Activated CD8-positive, alpha-beta memory T cell treated with anti-CD3 and anti-CD28 coated beads for 1 hour (primary cell): ENCODE results near the gene DVL1.
"Not testable (repeated sequence)": the region's sequence is repeated elsewhere in the genome, so short reads cannot be mapped to it uniquely, and the experiment has no call there.

Experiments used
- DNase-seq, 2 donors: peaks; one replicate each; pipeline ENCODE4 v3.0.0-alpha.2; 2020; ENCODE audit warnings: low read depth in 1 of 2; ENCODE audit errors: extremely low read depth in 1 of 2

The DVL1 gene

GRCh38 chr1:1328254-1328653 lies 21.0 kb downstream of the DVL1 start:
- no peak for DNase-seq

GRCh38 chr1:1327291-1327690 lies 21.9 kb downstream of the DVL1 start:
- DNase-seq, result no peak

GRCh38 chr1:1326075-1326605 lies 23.1 kb downstream of the DVL1 start:
- no peak for DNase-seq

GRCh38 chr1:1325288-1326074 lies 23.7 kb downstream of the DVL1 start:
- no peak for DNase-seq

GRCh38 chr1:1324524-1325287 lies 24.5 kb downstream of the DVL1 start, which contains the start of the genes CPTP and INTS11:
CPTP (plus strand) TSS chr1:1324802; CDS start chr1:1326911, 2,109 bp downstream.
INTS11 (minus strand) TSS chr1:1324660; CDS start chr1:1324608, 52 bp downstream.
- peak; percentile 89 to 96 for DNase-seq

GRCh38 chr1:1324084-1324523 lies 25.1 kb downstream of the DVL1 start:
- no peak for DNase-seq

GRCh38 chr1:1322952-1323351 lies 26.3 kb downstream of the DVL1 start:
- DNase-seq, result no peak

- no peak for DNase-seq
Measured at GRCh38 chr1:1322418-1322817, 26.8 kb downstream of the DVL1 start.

- no peak for DNase-seq
Measured at GRCh38 chr1:1321477-1321876, 27.7 kb downstream of the DVL1 start.

GRCh38 chr1:1320666-1321448 lies 28.4 kb downstream of the DVL1 start:
- no peak for DNase-seq

GRCh38 chr1:1319646-1319941 lies 29.6 kb downstream of the DVL1 start:
- no peak for DNase-seq

- DNase-seq, result no peak
Measured at GRCh38 chr1:1318777-1319645, 30.2 kb downstream of the DVL1 start.

- DNase-seq, result no peak
Measured at GRCh38 chr1:1318131-1318652, 31.0 kb downstream of the DVL1 start.

GRCh38 chr1:1317420-1317819 lies 31.8 kb downstream of the DVL1 start:
- no peak for DNase-seq

GRCh38 chr1:1316199-1316598 lies 33.0 kb downstream of the DVL1 start:
- DNase-seq, result not testable (repeated sequence)

GRCh38 chr1:1315435-1315954 lies 33.7 kb downstream of the DVL1 start:
- DNase-seq, result no peak

GRCh38 chr1:1314678-1315335 lies 34.4 kb downstream of the DVL1 start:
- no peak for DNase-seq

GRCh38 chr1:1314237-1314586 lies 35.0 kb downstream of the DVL1 start:
- no peak for DNase-seq

GRCh38 chr1:1313500-1314236 lies 35.5 kb downstream of the DVL1 start:
- no peak for DNase-seq
